B cell (primary cell): Measurements from ENCODE around the gene TIMM44. TPM values are rescaled to one million over a fixed set of nuclear protein-coding genes. Genes with fewer than 3 reads are reported as not detected.

Source experiments
- ATAC-seq: fragments of 200-7000 bp; cut with Tn5 transposase; one replicate; pipeline ENCODE4 v1.10.0; 2021; ENCODE audit warnings: low read depth, mild to moderate bottlenecking, moderate number of reproducible peaks, moderate library complexity
- CTCF ChIA-PET: fragments of 350-600 bp; sonication (Branson Sonifier 250); formaldehyde crosslinking; loops from one replicate; lab custom pipeline; 2021; ENCODE audit warnings: antibody characterized with exemption, inconsistent platforms; lab: Charles Lee
- POLR2A ChIA-PET: fragments of 350-600 bp; sonication (Branson Sonifier 250); formaldehyde crosslinking; loops from one replicate; lab custom pipeline; 2021; ENCODE audit warnings: antibody characterized with exemption; lab: Charles Lee
- DNase-seq: peaks from one replicate; pipeline ENCODE4 v3.0.0; 2013
- H2AFZ ChIP-seq: 2 replicates; pipeline ENCODE4 v1.6.1; 2012; ENCODE audit warnings: mild to moderate bottlenecking, low read depth, low read length; ENCODE audit not compliant: insufficient read depth, poor library complexity, severe bottlenecking
- H3K27ac ChIP-seq, 2 donors: 1 replicate in 1 of 2; 2 replicates in 1 of 2; pipeline ENCODE4 v1.5.1; 2012 to 2013; ENCODE audit warnings: low read length in 2 of 2, mild to moderate bottlenecking in 2 of 2, moderate library complexity in 1 of 2
- H3K27me3 ChIP-seq, 4 experiments: fragments of 200-600 bp in 1 of 4; sonication (generic) in 1 of 4; replicated peaks in 1 of 4; 1 replicate in 2 of 4; 2 replicates in 2 of 4; pipeline versions ENCODE4 v1.6.1 to v1.7.0; 2013 to 2016; ENCODE audit warnings: low read length in 3 of 4, mild to moderate bottlenecking in 2 of 4, mixed read lengths in 1 of 4, moderate library complexity in 1 of 4; ENCODE audit not compliant: insufficient read depth in 4 of 4, control insufficient read depth in 3 of 4; ENCODE audit errors: control extremely low read depth in 1 of 4
- H3K36me3 ChIP-seq, 2 experiments: replicated peaks in 1 of 2; 1 replicate in 1 of 2; 2 replicates in 1 of 2; pipeline versions ENCODE4 v1.6.1 to v1.7.1; 2013; ENCODE audit warnings: low read length in 1 of 2; ENCODE audit not compliant: insufficient read depth in 2 of 2, control insufficient read depth in 1 of 2; ENCODE audit errors: control extremely low read depth in 1 of 2, extremely low read depth in 1 of 2
- H3K4me1 ChIP-seq, 2 donors: fragments of 200-600 bp in 1 of 2; sonication (generic) in 1 of 2; 1 replicate in 1 of 2; 2 replicates in 1 of 2; pipeline versions ENCODE4 v1.5.1 to v1.6.1; 2013 to 2017; ENCODE audit warnings: low read length in 2 of 2; ENCODE audit not compliant: control insufficient read depth in 2 of 2, insufficient read depth in 2 of 2
- H3K4me2 ChIP-seq: replicated peaks from 2 replicates; pipeline ENCODE3; 2012; ENCODE audit warnings: mild to moderate bottlenecking, low read depth, low read length; ENCODE audit not compliant: poor library complexity, severe bottlenecking
- H3K4me3 ChIP-seq, 5 experiments: fragments of 200-600 bp in 1 of 5; sonication (generic) in 1 of 5; 1 replicate in 3 of 5; 2 replicates in 2 of 5; pipeline versions ENCODE4 v1.5.1 to v1.7.0; 2011 to 2016; ENCODE audit warnings: low read length in 4 of 5, mild to moderate bottlenecking in 4 of 5, low read depth in 2 of 5, control low read depth in 1 of 5, moderate library complexity in 1 of 5; ENCODE audit not compliant: insufficient read depth in 1 of 5; ENCODE audit errors: control extremely low read depth in 1 of 5, extremely low read depth in 1 of 5
- H3K79me2 ChIP-seq: fragments of 200-600 bp; sonication (generic); one replicate; pipeline ENCODE4 v1.6.0; 2016; ENCODE audit warnings: low read length; ENCODE audit not compliant: control insufficient read depth, insufficient read depth
- H3K9ac ChIP-seq: fragments of 200-600 bp; sonication (generic); 2 replicates; pipeline ENCODE4 v1.6.1; 2017; ENCODE audit warnings: mild to moderate bottlenecking, low read length, moderate library complexity
- H3K9me3 ChIP-seq, 3 donors: one replicate each; pipeline versions ENCODE4 v1.6.1 to v1.7.1; 2013; ENCODE audit warnings: low read length in 2 of 3; ENCODE audit not compliant: control insufficient read depth in 2 of 3, insufficient read depth in 1 of 3; ENCODE audit errors: control extremely low read depth in 1 of 3
- H4K20me1 ChIP-seq: 2 replicates; pipeline ENCODE4 v1.6.0; 2012; ENCODE audit warnings: mild to moderate bottlenecking, low read length; ENCODE audit not compliant: insufficient read depth, control insufficient read depth, poor library complexity, severe bottlenecking
- H3K27ac Mint-ChIP-seq: one replicate; pipeline ENCODE4 v1.8.0; 2021; ENCODE audit warnings: mixed read lengths
- H3K27me3 Mint-ChIP-seq: one replicate; pipeline ENCODE4 v1.8.0; 2021; ENCODE audit warnings: mixed read lengths
- H3K4me1 Mint-ChIP-seq: one replicate; pipeline ENCODE4 v1.8.0; 2021; ENCODE audit warnings: mixed read lengths
- H3K4me3 Mint-ChIP-seq: one replicate; pipeline ENCODE4 v1.8.0; 2021; ENCODE audit warnings: mixed read lengths
- H3K9me3 Mint-ChIP-seq: one replicate; pipeline ENCODE4 v1.8.0; 2022; ENCODE audit warnings: mixed read lengths; ENCODE audit not compliant: insufficient read depth
- CTCF ChIP-seq: fragments of 200-600 bp; IDR thresholded peaks from one replicate; pipeline ENCODE4 v1.8.0; 2022; ENCODE audit warnings: antibody characterized with exemption, mild to moderate bottlenecking
- EZH2 ChIP-seq: IDR thresholded peaks from 2 replicates; pipeline ENCODE4 v1.6.1; 2012; ENCODE audit warnings: borderline replicate concordance, low read depth, mild to moderate bottlenecking, moderate library complexity, low read length; ENCODE audit not compliant: insufficient read depth, poor library complexity, severe bottlenecking
- WGBS: methylation state at CpG from one replicate; pipeline ENCODE4 v1.1.5; 2013; ENCODE audit warnings: missing lambda C conversion rate; ENCODE audit not compliant: insufficient coverage; 5-methylcytosine and 5-hydroxymethylcytosine counted together
- intact Hi-C: fragments of 100-400 bp; cut with micrococcal nuclease; formaldehyde crosslinking; loops from one replicate; pipeline ENCODE4 v1.10.0; 2022
- polyA plus RNA-seq: library from polyadenylated mRNA; depleted of rRNA; stranded (reverse); fragments of >200 nt; gene quantifications from 2 replicates; pipeline ENCODE4 v1.2.3, GENCODE V29; 2012
- total RNA-seq, 2 donors: library from RNA; stranded (reverse); fragments of 120-200 nt in 1 of 2; gene quantifications; 1 replicate in 1 of 2; 2 replicates in 1 of 2; pipeline versions ENCODE4 v1.2.3 to v1.2.4, GENCODE V29; 2013 to 2022

Gene TIMM44
- total and polyA plus RNA-seq, 2 donors (not counting 1 experiment from before 2014, with no cell fraction given): 48.9 to 66.5 TPM

GRCh38 chr19:7982651-7983099 is 39.2 kb upstream of the TIMM44 start:
- DNase-seq (no peak), ATAC-seq (no peak)
- no peak overlapping the region for H3K4me3 ChIP-seq
- no peaks in the 10 kb centered on the region for H3K9me3 ChIP-seq
- no peak overlapping the region for H3K27ac ChIP-seq
- H3K27me3 ChIP-seq: no peaks in the 10 kb centered on the region
- H3K36me3 ChIP-seq: peaks cover 0 to 86% of the 10 kb centered on the region in 2 experiments
- H4K20me1 ChIP-seq: peaks cover 74% of the 10 kb centered on the region
- ChIA-PET POLR2A (no interaction called here), CTCF (no interaction called here)
- Mint-ChIP-seq H3K27me3 (no peaks in the 10 kb centered on the region), H3K4me3 (no peak overlapping the region), H3K4me1 (peaks cover 2% of the 10 kb centered on the region), H3K9me3 (no peaks in the 10 kb centered on the region), H3K27ac (no peak overlapping the region)
- H2AFZ ChIP-seq: no peak overlapping the region
- H3K4me1 ChIP-seq: no peaks in the 10 kb centered on the region
- no peak overlapping the region for H3K9ac ChIP-seq
- H3K79me2 ChIP-seq: peaks cover 64% of the 10 kb centered on the region
- intact Hi-C loops: no loop called here
- WGBS: 98% methylated on average over 21 of the region's 21 CpGs
- no peak overlapping the region for H3K4me2 ChIP-seq
- TF ChIP-seq EZH2 (no peak), CTCF (no peak)

DNA sequence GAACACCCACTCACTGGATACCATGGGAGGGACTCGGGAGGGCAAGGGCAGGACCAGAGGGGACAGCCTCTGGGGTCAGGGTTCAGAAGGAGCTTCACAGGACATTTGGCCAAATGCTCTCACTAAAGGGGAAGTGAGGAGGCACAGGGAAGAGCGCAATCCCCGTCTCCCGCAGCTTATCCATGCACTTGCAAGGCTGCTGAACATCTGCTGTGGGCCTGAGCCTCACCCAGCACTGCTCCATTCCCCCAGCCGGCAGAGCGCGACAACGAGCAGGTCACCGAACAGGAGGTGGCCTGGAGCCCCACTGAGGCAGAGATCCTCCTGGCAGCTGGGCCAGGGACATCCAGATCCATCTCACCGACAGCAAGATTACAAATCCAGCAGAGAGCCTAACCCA is 38.6 kb upstream of the TIMM44 start:
- no peaks in the 10 kb centered on the region for H3K4me1 Mint-ChIP-seq
- H3K27ac ChIP-seq: no peak overlapping the region
- H4K20me1 ChIP-seq: peaks cover 73% of the 10 kb centered on the region
- H3K27me3 ChIP-seq: no peaks in the 10 kb centered on the region
- TF ChIP-seq EZH2 (no peak), CTCF (no peak)
- ChIA-PET POLR2A (no interaction called here), CTCF (no interaction called here)
- H3K4me3 Mint-ChIP-seq: no peak overlapping the region
- no peaks in the 10 kb centered on the region for H3K4me1 ChIP-seq
- no peak overlapping the region for H3K9ac ChIP-seq
- no peak overlapping the region for H2AFZ ChIP-seq
- peaks cover 58% of the 10 kb centered on the region for H3K79me2 ChIP-seq
- H3K4me2 ChIP-seq: no peak overlapping the region
- ATAC-seq: no peak
- no peak overlapping the region for H3K4me3 ChIP-seq
- no peaks in the 10 kb centered on the region for H3K9me3 ChIP-seq
- intact Hi-C loops: no loop called here
- H3K36me3 ChIP-seq: peaks cover 0 to 81% of the 10 kb centered on the region in 2 experiments
- H3K9me3 Mint-ChIP-seq: no peaks in the 10 kb centered on the region
- no peak overlapping the region for H3K27ac Mint-ChIP-seq
- DNase-seq: no peak
- WGBS: 100% methylated on average over 8 of the region's 10 CpGs
- no peaks in the 10 kb centered on the region for H3K27me3 Mint-ChIP-seq
